Ishikawa (cell line): Measurements from ENCODE around the gene PROX2.
A peak's percentile ranks its signal among the peaks of the same experiment; 100 is the strongest.

Experiments used
- FOXM1 ChIP-seq: IDR thresholded peaks from 2 replicates; pipeline ENCODE4 v1.6.1; 2012; ENCODE audit warnings: low read depth, borderline replicate concordance
- TAF1 ChIP-seq: IDR thresholded peaks from 2 replicates; pipeline ENCODE4 v1.6.1; 2012; ENCODE audit warnings: low read depth, mild to moderate bottlenecking

DNA sequence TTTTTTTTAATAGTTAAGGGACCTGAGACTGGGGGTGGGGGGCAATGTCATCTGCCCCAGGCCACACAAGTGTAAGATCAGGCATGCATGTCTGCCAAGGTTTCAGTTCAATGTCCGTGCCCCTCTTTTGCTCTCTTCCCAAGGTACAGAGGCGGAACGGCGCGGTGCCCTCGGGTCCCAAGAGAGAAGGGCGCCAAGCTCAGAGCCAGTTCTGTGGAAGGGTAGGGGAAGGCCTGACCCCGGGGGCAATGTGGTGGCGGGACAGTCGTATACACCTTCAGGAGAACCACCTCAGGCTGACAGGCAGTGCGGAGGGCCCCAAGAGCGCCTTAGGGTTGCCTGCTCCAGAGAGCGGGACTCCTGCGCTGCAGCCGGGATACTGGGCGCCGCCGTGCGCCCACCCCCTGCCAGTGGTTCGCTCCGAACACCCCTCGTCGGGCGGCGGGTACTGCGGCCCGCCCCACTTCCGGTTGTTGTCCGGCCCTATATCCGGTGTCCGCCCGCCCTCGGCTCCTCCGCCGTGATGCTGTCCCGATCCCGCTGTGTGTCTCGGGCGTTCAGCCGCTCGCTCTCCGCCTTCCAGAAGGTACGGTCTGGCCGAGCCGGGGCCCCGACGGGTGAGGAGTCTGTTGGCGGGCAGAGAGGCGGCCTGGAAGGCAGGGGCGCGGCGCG is 5.6 kb upstream of the PROX2 start, which contains the start of gene DLST:
- TF ChIP-seq FOXM1 (no peak), TAF1 (peak; percentile 93)
